T-helper 22 cell (primary cell): Measurements from ENCODE around the gene TMEM126B.
"Not testable (repeated sequence)": the region's sequence is repeated elsewhere in the genome, so short reads cannot be mapped to it uniquely, and the experiment has no call there.

Experiments used
- DNase-seq: peaks from one replicate; pipeline ENCODE4 v3.0.0-alpha.2; 2020; ENCODE audit warnings: low read depth

Gene TMEM126B

DNA sequence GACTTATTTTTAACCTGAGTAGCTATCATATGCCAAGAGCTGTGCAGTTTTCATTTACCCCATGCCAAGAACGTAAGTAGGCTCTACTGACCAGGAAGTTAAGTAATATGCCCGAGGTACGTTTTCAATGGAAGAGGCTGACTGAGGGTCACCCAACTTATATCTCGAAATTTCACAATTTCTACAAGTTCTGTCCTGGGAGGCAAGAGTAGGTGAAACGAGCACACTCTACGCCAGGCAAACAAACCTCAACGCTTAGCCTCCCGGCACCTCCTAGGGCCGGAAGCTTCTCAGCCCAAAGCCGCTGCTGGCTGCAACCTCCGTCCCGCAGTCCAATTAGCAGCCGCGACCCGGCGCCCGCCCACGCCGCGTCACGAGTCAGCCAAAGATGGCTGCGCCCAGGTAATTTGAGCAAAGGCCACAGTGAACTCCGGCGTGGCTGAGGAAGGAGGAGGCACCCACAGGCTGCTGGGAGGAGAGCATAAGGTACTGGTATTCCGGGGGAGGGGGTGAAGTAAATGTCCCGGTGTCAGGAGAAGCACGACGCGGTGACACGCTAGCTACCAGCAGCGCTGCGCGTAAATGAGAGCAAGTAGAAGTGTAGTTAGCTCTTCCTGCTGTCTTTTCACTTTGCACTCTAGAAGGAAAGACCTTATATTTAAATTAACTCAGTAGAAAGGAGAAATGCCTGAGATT is 19.4 kb downstream of the TMEM126B start, which contains the start of gene TMEM126A:
TMEM126A (plus strand) TSS at position 364 of the 696 bp plus-strand sequence. CDS start 2,289 bp downstream, outside the sequence.
- peak; percentile 80 for DNase-seq

DNA sequence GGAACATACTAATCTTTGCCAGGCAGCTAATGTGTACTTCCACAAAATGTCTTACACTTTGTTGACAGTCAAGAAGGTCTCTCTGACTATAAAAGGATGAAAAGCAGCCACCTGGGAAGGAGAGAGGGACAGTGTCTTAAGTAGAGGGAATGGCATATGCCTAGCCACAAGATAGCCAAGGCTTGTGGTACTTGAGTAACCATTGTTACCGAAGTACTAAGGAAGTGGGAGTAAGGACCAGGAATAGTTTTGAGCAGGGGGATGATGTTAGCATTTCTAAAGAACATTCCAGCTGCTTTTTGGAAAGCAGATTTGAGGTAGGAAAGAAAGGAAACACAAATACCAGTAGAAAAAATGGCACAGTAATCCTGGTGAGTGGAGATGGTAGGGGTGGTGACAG is 22.7 kb downstream of the TMEM126B start:
- DNase-seq, result no peak

- DNase-seq, result no peak
Measured at GRCh38 chr11:85652786-85653447, 24.5 kb downstream of the TMEM126B start.

GRCh38 chr11:85654343-85654742 is 25.9 kb downstream of the TMEM126B start:
- DNase-seq, result not testable (repeated sequence)

DNA sequence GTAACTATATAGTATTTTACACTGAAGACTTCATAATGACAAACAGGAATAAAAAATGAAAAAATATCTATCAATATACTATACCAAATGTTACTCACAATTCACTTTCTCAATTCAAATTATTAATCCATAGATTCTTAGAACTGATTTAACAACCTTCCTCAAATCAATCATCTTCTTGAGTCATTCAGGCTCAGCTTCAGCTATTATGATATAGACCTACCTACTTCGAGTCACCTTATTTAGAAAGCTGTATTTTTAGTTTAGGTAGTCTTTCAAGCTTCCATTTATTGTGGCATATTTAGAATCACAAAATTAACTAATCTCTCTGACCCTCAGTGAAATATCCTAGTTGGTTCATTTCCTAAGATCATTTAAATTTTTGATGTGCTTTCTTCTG is 28.4 kb downstream of the TMEM126B start:
- no peak for DNase-seq

GRCh38 chr11:85658180-85658579 is 29.8 kb downstream of the TMEM126B start:
- no peak for DNase-seq

DNA sequence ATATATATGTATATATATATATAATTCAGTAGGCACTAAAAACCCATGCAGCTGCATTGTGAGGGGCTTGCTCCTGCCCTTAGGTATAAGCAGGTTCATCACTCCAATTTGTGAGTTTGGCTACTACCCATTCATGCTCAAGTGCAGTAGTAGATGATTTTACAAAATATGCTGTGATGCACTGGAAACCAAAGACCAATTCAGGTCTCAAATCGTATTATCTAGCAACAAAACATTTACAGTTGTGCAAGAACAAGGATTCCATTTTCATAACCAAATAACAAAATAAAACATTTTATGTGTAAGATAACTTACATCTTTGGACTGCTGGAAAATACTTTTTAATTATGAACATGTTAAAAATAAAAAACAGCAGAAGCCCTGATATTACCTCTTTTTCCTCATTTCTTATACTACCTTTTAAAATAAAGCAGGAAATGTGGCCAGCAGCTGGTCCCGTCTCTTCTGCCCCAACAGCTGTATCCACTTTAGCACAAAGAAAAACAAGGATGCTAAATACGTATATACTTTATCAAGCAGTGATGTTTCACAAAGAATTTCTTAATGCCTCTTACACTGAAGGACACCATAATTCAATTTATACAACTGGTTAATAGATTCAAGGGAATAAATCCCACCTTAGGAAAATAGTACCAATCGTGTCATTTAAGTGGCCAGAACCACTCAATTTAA is 33.7 kb downstream of the TMEM126B start:
- DNase-seq, result no peak

DNA sequence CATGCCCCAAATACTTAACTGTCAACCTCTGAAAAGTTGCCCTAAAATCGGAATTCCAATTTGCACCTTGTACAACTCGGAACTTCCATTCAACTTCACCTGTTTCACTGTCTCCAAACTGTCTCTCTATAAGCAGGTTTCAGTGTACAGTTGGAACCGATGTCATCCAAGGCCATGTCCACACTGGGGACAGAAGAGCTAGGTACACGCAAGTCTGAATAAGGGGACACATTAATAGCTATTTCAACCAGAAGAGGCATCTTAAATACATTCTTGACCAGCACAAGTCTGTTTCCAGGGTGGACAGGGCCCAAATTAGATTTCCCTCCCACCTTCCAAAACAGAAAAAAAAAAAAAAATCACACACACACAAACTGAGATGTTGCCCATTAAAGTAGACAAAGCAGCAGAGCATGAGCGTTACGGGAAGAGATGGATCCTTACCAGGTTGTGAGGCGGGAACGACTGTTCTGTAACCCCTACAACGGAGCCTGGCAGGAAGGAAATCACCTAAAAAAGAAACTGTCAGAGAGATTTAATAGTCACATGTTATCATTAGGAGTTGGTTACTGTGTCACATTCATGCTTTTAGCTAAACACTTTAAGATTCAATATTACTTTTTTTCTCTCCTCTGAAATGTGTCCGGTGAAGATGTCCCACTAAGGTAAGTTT is 34.8 kb downstream of the TMEM126B start:
- no peak for DNase-seq

DNA sequence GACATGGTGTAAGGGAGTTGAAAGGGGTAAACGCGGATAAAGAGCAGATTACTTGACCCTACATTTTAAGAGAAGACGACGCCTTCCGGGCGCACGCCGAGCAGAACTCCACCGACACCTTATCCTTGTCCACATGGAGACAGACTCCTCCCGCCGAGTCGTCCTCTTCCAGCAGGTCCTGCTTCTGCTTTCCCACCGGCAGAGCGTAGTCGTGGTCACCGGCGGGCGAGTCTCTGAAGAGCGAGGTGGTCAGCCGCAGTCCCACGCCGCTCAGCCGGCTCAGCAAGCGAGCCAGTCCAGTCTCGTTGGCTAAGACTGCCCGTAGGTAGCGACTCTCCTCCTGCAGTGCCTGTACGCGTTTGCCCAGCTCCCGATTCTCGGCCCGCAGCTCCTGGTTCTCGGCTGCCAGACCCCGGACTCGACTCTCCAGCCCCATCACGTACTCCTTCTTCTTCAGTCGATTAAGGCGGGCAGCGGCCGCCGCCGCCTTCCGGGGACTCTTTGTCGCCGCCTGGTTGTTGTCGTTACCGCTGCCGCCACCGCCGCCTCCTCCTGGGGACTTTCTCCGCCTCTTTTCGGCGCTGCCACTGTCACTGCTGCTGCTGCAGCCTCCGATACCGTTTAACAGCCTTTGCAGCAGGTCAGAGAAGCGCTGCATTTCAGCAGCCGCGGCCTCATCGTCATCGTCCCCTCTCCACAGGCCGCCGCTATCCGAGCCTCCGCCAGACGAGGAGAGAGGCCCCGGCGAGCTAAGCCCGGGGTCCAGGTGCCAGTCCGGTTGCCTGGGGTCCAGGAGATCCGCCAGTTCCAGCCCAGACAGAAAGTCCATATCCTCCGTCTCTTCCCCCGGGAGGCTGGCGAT is 35.6 kb downstream of the TMEM126B start:
- peak; percentile 84 for DNase-seq

DNA sequence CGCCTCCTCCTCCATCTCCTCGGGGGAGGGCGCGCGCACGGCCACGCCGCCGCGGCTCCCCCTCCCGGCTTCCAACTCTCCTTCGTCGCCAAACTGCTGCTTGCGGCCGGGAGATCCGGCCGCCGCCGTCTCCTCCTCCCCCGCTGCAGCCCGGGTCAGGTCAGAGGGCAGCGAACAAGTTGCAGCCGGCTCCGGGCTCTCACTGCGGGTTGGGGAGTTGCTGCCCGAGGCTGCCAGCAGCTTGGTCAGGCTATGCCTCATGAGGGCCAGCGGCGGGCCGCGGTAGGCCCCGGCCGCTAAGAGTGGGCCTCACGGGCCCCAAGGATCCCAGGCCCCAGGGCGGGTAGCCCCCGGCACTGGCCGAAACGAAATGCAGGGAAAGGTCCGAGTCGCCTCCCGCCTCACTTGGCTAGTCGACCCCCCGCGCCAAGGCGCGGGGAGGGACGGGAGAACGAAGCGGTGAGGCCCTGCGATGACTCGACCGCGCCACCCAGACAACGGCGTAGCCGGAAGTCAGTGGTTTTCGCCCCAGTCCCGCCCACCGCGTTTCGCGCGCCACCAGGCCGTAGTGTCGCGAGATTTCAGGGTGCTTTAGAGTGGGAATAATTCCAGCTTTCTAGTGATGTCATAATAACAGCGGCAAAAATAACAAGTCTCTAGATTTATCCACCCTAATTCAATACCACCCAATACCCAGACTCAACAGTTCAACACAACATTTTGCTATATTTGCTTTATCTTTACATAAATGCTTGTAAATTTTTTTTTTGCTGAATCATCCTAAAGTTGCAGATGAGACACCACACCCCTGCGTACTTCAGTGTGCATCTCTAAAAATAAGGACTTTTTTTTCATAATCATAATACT is 36.5 kb downstream of the TMEM126B start, which contains the start of gene CREBZF:
CREBZF (minus strand) TSS at position 515 of the 867 bp plus-strand sequence; CDS start at position 261, 254 bp downstream.
- peak; percentile 82 for DNase-seq

DNA sequence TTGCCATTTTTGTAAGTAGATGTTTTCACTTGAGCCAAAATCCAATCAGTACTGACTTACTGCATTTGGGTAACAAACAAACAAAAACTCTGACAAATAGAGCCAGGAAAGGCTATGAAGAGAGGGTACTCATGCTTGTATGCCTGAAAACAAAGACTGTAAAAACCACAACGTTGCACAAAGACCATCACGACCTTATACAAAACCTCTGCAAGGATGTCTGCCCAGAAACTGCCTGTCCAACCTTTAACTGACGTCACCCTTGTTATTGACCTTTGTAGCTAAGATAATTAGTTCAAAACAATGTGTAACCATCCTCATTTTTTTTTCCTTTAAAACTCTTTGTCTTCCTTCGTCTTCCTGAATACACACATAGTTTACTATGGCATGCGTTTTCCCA is 37.3 kb downstream of the TMEM126B start:
- no peak for DNase-seq

DNA sequence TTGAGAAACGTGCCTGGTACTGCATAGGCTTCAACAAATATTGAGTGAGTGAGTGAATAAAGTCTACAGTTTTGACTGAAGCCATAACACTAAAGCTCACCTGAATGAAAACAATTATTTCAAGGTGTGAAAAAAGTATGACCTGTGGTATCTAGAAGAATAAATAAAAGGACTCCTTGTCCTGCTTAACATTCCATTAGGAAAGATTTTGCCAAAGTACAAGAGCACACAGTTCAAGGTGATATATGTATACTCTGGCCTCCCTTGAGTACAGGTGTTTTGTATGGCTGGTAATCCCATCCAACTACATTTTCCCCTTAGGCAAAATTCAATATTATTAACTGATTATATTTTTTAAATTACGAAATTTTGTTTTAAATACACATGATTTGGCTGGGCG is 38.3 kb downstream of the TMEM126B start:
- DNase-seq, result no peak

DNA sequence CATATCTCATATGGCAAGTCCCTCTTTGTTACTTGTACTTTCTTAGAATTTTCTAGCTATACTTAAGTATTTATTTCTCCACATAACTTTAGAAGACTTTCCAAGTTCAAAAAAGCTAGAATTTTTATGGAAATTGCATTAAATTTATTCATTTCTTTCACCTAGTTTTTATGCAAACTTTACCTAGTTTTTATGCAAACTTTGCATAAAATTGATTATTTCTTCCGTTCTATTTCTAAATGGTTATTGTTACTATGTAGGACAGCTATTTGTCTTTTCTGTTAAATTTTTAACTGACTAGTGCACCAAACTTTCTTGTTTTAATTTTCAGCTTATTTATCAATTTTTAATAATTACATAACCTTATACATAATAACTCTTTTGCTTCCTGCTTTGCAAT is 39.8 kb downstream of the TMEM126B start:
- DNase-seq, result no peak

GRCh38 chr11:85670949-85671663 is 42.7 kb downstream of the TMEM126B start:
- not testable (repeated sequence) for DNase-seq

DNA sequence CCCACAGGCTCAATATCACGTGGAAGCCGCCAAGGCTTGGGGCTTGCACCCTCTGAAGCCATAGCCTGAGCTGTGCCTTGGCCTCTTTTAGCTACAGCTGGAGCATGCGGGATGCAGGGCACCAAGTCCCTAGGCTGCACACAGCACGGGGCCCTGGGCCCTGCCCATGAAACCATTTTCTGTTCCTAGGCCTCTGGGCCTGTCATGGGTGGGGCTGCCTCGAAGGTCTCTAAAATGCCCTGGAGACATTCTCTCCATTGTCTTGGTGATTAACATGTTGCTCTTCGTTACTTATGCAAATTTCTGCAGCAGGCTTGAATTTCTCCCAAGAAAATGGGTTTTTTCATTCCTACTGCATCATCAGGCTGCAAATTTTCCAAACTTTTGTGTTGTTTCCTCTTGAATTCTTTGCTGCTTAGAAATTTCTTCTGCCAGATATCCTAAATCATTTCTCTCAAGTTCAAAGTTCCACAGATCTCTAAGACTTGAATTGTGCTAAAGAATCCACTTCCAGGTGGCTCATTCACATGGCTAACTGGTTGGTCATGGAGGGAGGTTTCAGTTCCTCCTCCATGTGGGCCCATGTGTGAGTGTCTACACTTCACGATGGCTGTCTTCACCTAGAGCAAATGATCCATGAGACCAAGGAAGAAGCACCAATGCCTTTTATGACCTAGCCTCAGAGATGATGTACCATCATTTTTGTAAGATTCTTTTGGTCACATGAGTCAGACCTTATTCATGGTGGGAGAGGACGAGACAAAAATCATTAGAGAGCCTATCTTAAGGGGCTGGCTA is 43.9 kb downstream of the TMEM126B start:
- DNase-seq, result no peak

DNA sequence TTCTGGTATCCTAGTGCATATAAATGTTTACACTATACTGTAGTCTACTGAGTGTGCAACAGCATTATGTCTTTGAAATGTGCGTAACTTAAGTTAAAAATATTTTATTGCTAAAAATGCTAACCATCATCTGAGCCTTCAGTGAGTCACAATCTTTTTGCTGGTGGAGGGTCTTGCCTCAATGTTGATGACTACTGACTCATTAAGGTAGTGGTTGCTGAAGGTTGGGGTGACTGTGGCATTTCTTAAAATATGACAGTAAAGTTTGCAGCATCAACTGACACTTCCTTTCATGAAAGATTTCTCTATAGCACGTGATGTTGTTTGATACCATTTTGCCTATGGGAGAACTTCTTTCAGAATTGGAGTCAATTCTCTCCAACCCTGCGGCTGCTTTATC is 45.0 kb downstream of the TMEM126B start:
- DNase-seq, result no peak

GRCh38 chr11:85679576-85679975 is 51.2 kb downstream of the TMEM126B start:
- DNase-seq, result no peak

DNA sequence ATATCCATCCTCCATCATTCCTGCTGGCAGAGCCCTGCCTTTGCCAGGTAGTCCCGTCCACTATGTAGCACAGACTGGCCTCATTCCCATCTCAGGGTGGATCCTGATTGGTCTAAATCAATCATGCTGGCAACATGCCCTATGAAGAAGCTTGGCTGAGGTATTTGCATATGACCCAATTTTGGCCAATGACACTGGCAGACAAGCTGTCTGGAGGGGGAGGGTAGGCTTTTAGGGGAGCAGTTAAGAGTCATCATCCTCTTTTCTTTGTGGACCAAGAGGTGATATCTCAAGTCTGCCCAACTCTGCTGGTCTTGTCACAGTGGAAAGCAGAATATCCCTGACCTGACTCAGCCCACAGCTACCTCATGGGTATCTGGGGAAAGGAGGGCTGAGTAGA is 52.5 kb downstream of the TMEM126B start:
- DNase-seq, result no peak
